Left renal cortex interstitium (tissue), 4 donors: ENCODE data around the gene TYW3. TPM values are rescaled to one million over a fixed set of nuclear protein-coding genes. Genes with fewer than 3 reads are reported as not detected.
"Not testable (repeated sequence)": the region's sequence is repeated elsewhere in the genome, so short reads cannot be mapped to it uniquely, and the experiment has no call there.

Experiments used
- DNase-seq, 4 donors: peaks; one replicate each; pipeline ENCODE4 v3.0.0-alpha.2; 2013; ENCODE audit warnings: low read depth in 4 of 4, low spot score in 2 of 4, missing footprints in 1 of 4
- polyA plus RNA-seq, 4 donors: library from polyadenylated mRNA; unstranded; fragments of 120-200 nt; gene quantifications; one replicate each; pipeline ENCODE4 v1.2.1, GENCODE V29; 2013; ENCODE audit not compliant: insufficient read length in 4 of 4

Gene TYW3
- polyA plus RNA-seq, 4 donors, result 27.0 to 40.5 (median 29.8) TPM

GRCh38 chr1:74729741-74730478 is 3.0 kb upstream of the TYW3 start:
- no peak for DNase-seq

GRCh38 chr1:74731399-74732052 is 1.4 kb upstream of the TYW3 start:
- peak in 1 of 4 donors; percentile 46 for DNase-seq

GRCh38 chr1:74732071-74732946 is 643 bp upstream of the TYW3 start:
- not testable (repeated sequence) for DNase-seq

- DNase-seq, result peak; percentile 65 to 80 (median 73)
Observed at GRCh38 chr1:74733604-74734484, 892 bp downstream of the TYW3 start.

- DNase-seq, result no peak
Observed at GRCh38 chr1:74737333-74737732, 4.4 kb downstream of the TYW3 start.

GRCh38 chr1:74740307-74740980 is 7.5 kb downstream of the TYW3 start:
- DNase-seq, result not testable (repeated sequence)

- not testable (repeated sequence) for DNase-seq
Observed at GRCh38 chr1:74745247-74745646, 12.3 kb downstream of the TYW3 start.

GRCh38 chr1:74748960-74749359 is 16.0 kb downstream of the TYW3 start:
- no peak for DNase-seq

GRCh38 chr1:74753104-74753503 is 20.2 kb downstream of the TYW3 start:
- DNase-seq, result no peak

GRCh38 chr1:74755475-74755874 is 22.5 kb downstream of the TYW3 start:
- no peak for DNase-seq

GRCh38 chr1:74756650-74757049 is 23.7 kb downstream of the TYW3 start:
- not testable (repeated sequence) for DNase-seq

GRCh38 chr1:74763807-74764206 is 30.9 kb downstream of the TYW3 start:
- no peak for DNase-seq

- DNase-seq, result no peak
Observed at GRCh38 chr1:74766579-74766978, 33.6 kb downstream of the TYW3 start.

- DNase-seq, result no peak
Observed at GRCh38 chr1:74767490-74767889, 34.5 kb downstream of the TYW3 start.

GRCh38 chr1:74771913-74772515 is 39.1 kb downstream of the TYW3 start:
- DNase-seq, result peak in 2 of 4 donors; percentile 5 to 49

- no peak for DNase-seq
Observed at GRCh38 chr1:74772945-74773344, 40.0 kb downstream of the TYW3 start.

- no peak for DNase-seq
Observed at GRCh38 chr1:74773582-74773981, 40.6 kb downstream of the TYW3 start.

GRCh38 chr1:74775735-74776134 is 42.8 kb downstream of the TYW3 start:
- no peak for DNase-seq

GRCh38 chr1:74777525-74777924 is 44.6 kb downstream of the TYW3 start:
- DNase-seq, result no peak
